Osteoblast (primary cell): ENCODE measurements around the gene NREP. TPM values are rescaled to one million over a fixed set of nuclear protein-coding genes. Genes with fewer than 3 reads are reported as not detected.
A peak's percentile ranks its signal among the peaks of the same experiment; 100 is the strongest.

Experiments
- DNase-seq: peaks from one replicate; pipeline ENCODE4 v3.0.0; 2011; ENCODE audit warnings: low spot score, mixed read lengths; ENCODE audit not compliant: insufficient read length; ENCODE audit errors: missing footprints
- H2AFZ ChIP-seq: 2 replicates; pipeline ENCODE4 v1.6.0; 2011; ENCODE audit warnings: mild to moderate bottlenecking, low read length
- H3K27ac ChIP-seq: 2 replicates; pipeline ENCODE4 v1.5.1; 2011; ENCODE audit warnings: mild to moderate bottlenecking, low read depth, low read length, moderate library complexity
- H3K27me3 ChIP-seq: 2 replicates; pipeline ENCODE4 v1.6.0; 2012; ENCODE audit warnings: mild to moderate bottlenecking, control low read depth, inconsistent platforms, low read length, moderate library complexity; ENCODE audit not compliant: insufficient read depth
- H3K36me3 ChIP-seq: 2 replicates; pipeline ENCODE4 v1.5.1; 2011; ENCODE audit warnings: mild to moderate bottlenecking, low read length, control low read depth, moderate library complexity; ENCODE audit not compliant: insufficient read depth
- H3K4me1 ChIP-seq: 2 replicates; pipeline ENCODE4 v1.5.1; 2011; ENCODE audit warnings: mild to moderate bottlenecking, low read length, control low read depth, moderate library complexity; ENCODE audit not compliant: insufficient read depth
- H3K4me2 ChIP-seq: 2 replicates; pipeline ENCODE4 v1.6.0; 2011; ENCODE audit warnings: mild to moderate bottlenecking, low read length; ENCODE audit not compliant: insufficient read depth
- H3K4me3 ChIP-seq: fragments of 200-600 bp; sonication (generic); 3 replicates; pipeline ENCODE4 v1.5.1; 2012; ENCODE audit warnings: mild to moderate bottlenecking, low read length, inconsistent platforms; ENCODE audit not compliant: insufficient read depth
- H3K79me2 ChIP-seq: 2 replicates; pipeline ENCODE4 v1.6.0; 2012; ENCODE audit warnings: mild to moderate bottlenecking, low read length, control low read depth, inconsistent platforms; ENCODE audit not compliant: insufficient read depth
- H3K9me3 ChIP-seq: 2 replicates; pipeline ENCODE4 v1.5.1; 2011; ENCODE audit warnings: low read depth, low read length, control low read depth
- H4K20me1 ChIP-seq: 2 replicates; pipeline ENCODE4 v1.6.0; 2012; ENCODE audit warnings: mild to moderate bottlenecking, low read length, control low read depth; ENCODE audit not compliant: insufficient read depth
- total RNA-seq: library from RNA; depleted of rRNA; stranded (reverse); fragments of >200 nt; gene quantifications from 2 replicates; pipeline ENCODE4 v1.2.3, GENCODE V29; 2012
- TF ChIP-seq, protein P1 (sequence below): IDR thresholded peaks from 2 replicates; pipeline ENCODE4 v1.5.1; 2011; ENCODE audit warnings: mild to moderate bottlenecking, low read depth, low read length, moderate library complexity; ENCODE audit errors: extremely low read depth

The NREP gene, protein sequence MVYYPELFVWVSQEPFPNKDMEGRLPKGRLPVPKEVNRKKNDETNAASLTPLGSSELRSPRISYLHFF
- total RNA-seq = 150 and 182 TPM in 2 replicates

DNA sequence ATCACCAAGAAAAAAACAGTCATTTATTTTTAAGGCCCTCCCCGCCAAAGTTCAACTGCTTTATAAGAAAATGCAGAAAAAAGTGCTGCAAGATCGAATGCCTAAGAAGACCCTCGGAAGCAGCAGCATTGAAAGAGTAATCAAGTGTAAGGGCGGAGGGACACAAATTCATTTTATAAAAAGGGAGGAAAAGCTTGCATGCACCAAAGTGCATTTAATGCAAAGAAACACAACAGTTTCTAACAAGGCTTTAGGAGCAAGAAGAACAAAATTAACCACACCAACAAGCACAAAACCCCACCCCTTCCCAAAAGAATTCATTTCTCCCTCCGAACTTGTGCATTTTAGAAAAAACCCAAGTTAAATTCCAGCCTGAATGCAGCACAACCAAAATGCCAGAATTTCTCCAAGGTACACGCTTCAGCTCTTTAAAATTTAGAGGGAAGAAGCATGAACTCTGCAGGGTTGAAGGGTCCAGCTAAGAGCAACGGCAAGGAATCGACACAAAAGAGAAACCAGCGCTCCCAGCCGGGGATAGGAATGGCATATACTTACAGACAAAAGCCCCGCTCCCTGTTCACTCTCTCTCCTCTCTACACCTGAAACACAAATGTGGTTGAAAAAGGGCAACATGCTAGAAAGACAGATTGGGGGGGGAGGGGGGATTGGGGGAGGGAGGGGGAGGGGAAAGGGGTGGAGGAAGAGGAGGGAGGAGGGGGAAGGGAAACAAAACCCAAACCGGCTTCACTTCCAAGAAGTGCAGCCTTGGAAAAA is at the start of gene NREP:
Gene NREP, minus strand, starts transcription at position 614 of the 774 bp plus-strand sequence. CDS start 1,422 bp downstream, outside the sequence.
- Histone ChIP-seq H3K36me3 (peaks cover 19% of the 10 kb centered on the region), H3K4me3 (peak within 1 kb of the TSS; percentile 89), H3K4me1 (peaks cover 37% of the 10 kb centered on the region), H3K4me2 (peak within 1 kb of the TSS; percentile 89), H2AFZ (peak within 1 kb of the TSS; percentile 85), H3K27ac (peak within 1 kb of the TSS; percentile 93), H3K9me3 (no peaks in the 10 kb centered on the region), H3K79me2 (peaks cover 49% of the 10 kb centered on the region), H4K20me1 (no peaks in the 10 kb centered on the region), H3K27me3 (no peaks in the 10 kb centered on the region)
- peak; percentile 51 for DNase-seq
- TF ChIP-seq, protein P1, sequence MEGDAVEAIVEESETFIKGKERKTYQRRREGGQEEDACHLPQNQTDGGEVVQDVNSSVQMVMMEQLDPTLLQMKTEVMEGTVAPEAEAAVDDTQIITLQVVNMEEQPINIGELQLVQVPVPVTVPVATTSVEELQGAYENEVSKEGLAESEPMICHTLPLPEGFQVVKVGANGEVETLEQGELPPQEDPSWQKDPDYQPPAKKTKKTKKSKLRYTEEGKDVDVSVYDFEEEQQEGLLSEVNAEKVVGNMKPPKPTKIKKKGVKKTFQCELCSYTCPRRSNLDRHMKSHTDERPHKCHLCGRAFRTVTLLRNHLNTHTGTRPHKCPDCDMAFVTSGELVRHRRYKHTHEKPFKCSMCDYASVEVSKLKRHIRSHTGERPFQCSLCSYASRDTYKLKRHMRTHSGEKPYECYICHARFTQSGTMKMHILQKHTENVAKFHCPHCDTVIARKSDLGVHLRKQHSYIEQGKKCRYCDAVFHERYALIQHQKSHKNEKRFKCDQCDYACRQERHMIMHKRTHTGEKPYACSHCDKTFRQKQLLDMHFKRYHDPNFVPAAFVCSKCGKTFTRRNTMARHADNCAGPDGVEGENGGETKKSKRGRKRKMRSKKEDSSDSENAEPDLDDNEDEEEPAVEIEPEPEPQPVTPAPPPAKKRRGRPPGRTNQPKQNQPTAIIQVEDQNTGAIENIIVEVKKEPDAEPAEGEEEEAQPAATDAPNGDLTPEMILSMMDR = no peak

DNA sequence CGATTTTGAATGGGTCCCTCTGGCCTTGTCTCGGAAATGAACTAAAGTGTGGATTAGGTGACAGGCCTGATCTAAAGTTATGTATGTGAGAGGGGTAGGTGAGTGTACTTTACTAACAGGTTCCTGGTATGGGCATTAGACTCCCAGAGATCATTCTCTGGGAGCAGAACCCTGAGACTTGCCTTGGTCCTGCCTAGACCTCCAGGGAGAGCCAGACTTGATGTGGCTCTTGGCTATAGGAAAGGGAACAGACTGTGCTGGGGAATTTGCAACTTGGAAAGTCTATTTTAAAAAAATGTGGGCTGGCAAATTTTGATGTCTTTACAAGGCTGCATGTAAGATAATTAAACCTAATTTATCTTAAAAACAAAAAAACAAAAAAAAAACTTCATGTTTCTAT is 49.8 kb upstream of the NREP start:
- Histone ChIP-seq H4K20me1 (no peaks in the 10 kb centered on the region), H3K9me3 (no peaks in the 10 kb centered on the region), H2AFZ (no peak overlapping the region), H3K79me2 (no peaks in the 10 kb centered on the region), H3K36me3 (no peaks in the 10 kb centered on the region), H3K27me3 (no peaks in the 10 kb centered on the region), H3K4me2 (no peak overlapping the region), H3K4me1 (peaks cover 5% of the 10 kb centered on the region), H3K4me3 (no peak overlapping the region), H3K27ac (no peak overlapping the region)
- no peak for DNase-seq
- TF ChIP-seq, protein P1 = no peak

DNA sequence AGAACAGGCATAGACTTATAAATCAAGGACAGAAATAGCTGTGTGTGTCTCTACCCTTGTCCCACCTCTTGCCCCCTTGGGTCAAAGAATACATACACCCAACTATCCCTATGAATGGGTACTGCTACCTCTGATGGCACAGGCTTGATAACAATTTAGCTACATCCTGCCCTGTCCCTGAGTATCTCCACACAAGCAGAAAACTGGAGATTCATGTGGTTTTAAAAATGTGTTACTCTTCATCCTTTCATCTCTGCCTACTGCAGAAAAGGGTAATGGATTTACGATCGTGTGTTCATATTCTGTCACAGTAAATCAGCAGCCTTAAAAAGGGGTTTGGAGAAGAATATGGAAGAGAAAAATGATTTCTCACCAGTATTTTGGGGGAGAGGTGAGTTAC is 49.2 kb upstream of the NREP start:
- H3K36me3 ChIP-seq = no peaks in the 10 kb centered on the region
- peaks cover 5% of the 10 kb centered on the region for H3K4me1 ChIP-seq
- H3K9me3 ChIP-seq = no peaks in the 10 kb centered on the region
- no peak overlapping the region for H2AFZ ChIP-seq
- H4K20me1 ChIP-seq = no peaks in the 10 kb centered on the region
- H3K4me3 ChIP-seq = no peak overlapping the region
- no peak overlapping the region for H3K27ac ChIP-seq
- H3K27me3 ChIP-seq = no peaks in the 10 kb centered on the region
- H3K79me2 ChIP-seq = no peaks in the 10 kb centered on the region
- no peak for DNase-seq
- TF ChIP-seq, protein P1 = no peak
- no peak overlapping the region for H3K4me2 ChIP-seq

DNA sequence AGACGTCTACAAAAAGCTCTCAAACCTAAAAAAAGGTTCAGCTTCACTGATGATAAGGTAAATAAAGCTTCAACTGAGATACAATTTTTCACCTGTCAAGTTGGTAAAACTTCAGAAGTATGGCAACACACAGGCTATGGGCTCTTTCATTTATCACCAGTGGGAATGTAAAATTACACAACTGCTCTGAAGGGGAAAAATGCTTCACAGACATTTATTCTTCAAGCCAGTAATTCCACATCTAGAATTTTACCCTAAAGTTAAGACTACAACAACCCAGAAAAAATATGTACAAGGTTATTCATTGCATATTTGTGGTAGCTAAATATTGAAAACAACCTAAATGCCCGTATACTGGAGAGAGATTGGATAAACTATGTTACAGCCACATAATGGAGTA is 48.1 kb upstream of the NREP start:
- no peak overlapping the region for H3K27ac ChIP-seq
- H3K9me3 ChIP-seq = no peaks in the 10 kb centered on the region
- peaks cover 5% of the 10 kb centered on the region for H3K4me1 ChIP-seq
- no peaks in the 10 kb centered on the region for H3K36me3 ChIP-seq
- DNase-seq = no peak
- no peak overlapping the region for H3K4me3 ChIP-seq
- no peaks in the 10 kb centered on the region for H4K20me1 ChIP-seq
- TF ChIP-seq, protein P1 = no peak
- no peaks in the 10 kb centered on the region for H3K79me2 ChIP-seq
- H3K4me2 ChIP-seq = no peak overlapping the region
- H3K27me3 ChIP-seq = no peaks in the 10 kb centered on the region
- H2AFZ ChIP-seq = no peak overlapping the region
